Loucy (cell line): ENCODE results near the gene TSR1.

Source experiments
- H2AFZ ChIP-seq: fragments of 200-600 bp; sonication (generic); 2 replicates; pipeline ENCODE4 v1.6.0; 2016; ENCODE audit warnings: antibody characterized with exemption, mild to moderate bottlenecking, low read length, moderate library complexity
- H3F3A ChIP-seq: fragments of 200-600 bp; 2 replicates; pipeline ENCODE4 v1.6.0; 2016; ENCODE audit warnings: antibody characterized with exemption, low read depth, mild to moderate bottlenecking
- H3K27me3 ChIP-seq: fragments of 200-600 bp; sonication (generic); 2 replicates; pipeline ENCODE4 v1.6.1; 2014; ENCODE audit warnings: low read length, mild to moderate bottlenecking; ENCODE audit not compliant: insufficient read depth, poor library complexity, severe bottlenecking
- H3K36me3 ChIP-seq: fragments of 200-600 bp; sonication (generic); 2 replicates; pipeline ENCODE4 v1.6.1; 2016; ENCODE audit warnings: low read length; ENCODE audit not compliant: insufficient read depth
- H3K4me1 ChIP-seq: fragments of 200-600 bp; sonication (generic); 2 replicates; pipeline ENCODE4 v1.5.1; 2014; ENCODE audit warnings: low read length, mild to moderate bottlenecking; ENCODE audit not compliant: insufficient read depth, poor library complexity, severe bottlenecking
- H3K4me2 ChIP-seq: fragments of 200-600 bp; sonication (generic); 2 replicates; pipeline ENCODE4 v1.6.0; 2014; ENCODE audit warnings: antibody characterized with exemption, low read length, low read depth, mild to moderate bottlenecking; ENCODE audit not compliant: poor library complexity, severe bottlenecking
- H3K4me3 ChIP-seq: fragments of 200-600 bp; sonication (generic); 2 replicates; pipeline ENCODE4 v1.5.1; 2014; ENCODE audit warnings: low read length, mild to moderate bottlenecking, mixed read lengths; ENCODE audit not compliant: poor library complexity, severe bottlenecking
- H3K79me2 ChIP-seq: fragments of 200-600 bp; sonication (generic); 2 replicates; pipeline ENCODE4 v1.6.1; 2014; ENCODE audit warnings: low read length; ENCODE audit not compliant: insufficient read depth
- H3K9ac ChIP-seq: fragments of 200-600 bp; sonication (generic); 2 replicates; pipeline ENCODE4 v1.6.0; 2014; ENCODE audit warnings: mild to moderate bottlenecking, low read depth, low read length, moderate library complexity; ENCODE audit not compliant: poor library complexity, severe bottlenecking
- H3K9me2 ChIP-seq: fragments of 200-600 bp; sonication (generic); replicated peaks from 2 replicates; pipeline ENCODE4 v1.6.1; 2016; ENCODE audit warnings: low read depth, low read length, mixed read lengths
- H3K9me3 ChIP-seq: fragments of 200-600 bp; sonication (generic); 2 replicates; pipeline ENCODE4 v1.6.1; 2014; ENCODE audit warnings: mild to moderate bottlenecking, antibody characterized with exemption, low read length, low read depth; ENCODE audit not compliant: insufficient read depth
- H4K20me1 ChIP-seq: fragments of 200-600 bp; sonication (generic); 2 replicates; pipeline ENCODE4 v1.6.0; 2014; ENCODE audit warnings: antibody characterized with exemption, low read length, mild to moderate bottlenecking; ENCODE audit not compliant: insufficient read depth, poor library complexity, severe bottlenecking
- CTCF ChIP-seq: fragments of 200-600 bp; sonication (generic); conservative IDR thresholded peaks from 2 replicates; pipeline ENCODE4 v1.5.1; 2014; ENCODE audit warnings: mild to moderate bottlenecking, antibody characterized with exemption, low read length
- EZH2phosphoT487 ChIP-seq: fragments of 200-600 bp; IDR thresholded peaks from 2 replicates; pipeline ENCODE4 v1.6.1; 2018; ENCODE audit warnings: antibody characterized with exemption, mild to moderate bottlenecking, moderate library complexity, borderline replicate concordance

Gene TSR1

GRCh38 chr17:2343421-2343820, 7.2 kb upstream of the TSR1 start:
- no peak overlapping the region for H3K4me3 ChIP-seq
- H3K79me2 ChIP-seq: peaks cover 4% of the 10 kb centered on the region; the same call in 1 of the 2 replicates
- no peak overlapping the region for H3K4me2 ChIP-seq
- H4K20me1 ChIP-seq: peaks cover 2% of the 10 kb centered on the region
- no peaks in the 10 kb centered on the region for H3K9me2 ChIP-seq
- H3K9ac ChIP-seq: no peak overlapping the region
- no peak for TF ChIP-seq CTCF
- TF ChIP-seq EZH2phosphoT487: no peak
- peaks cover 2% of the 10 kb centered on the region for H3K4me1 ChIP-seq
- H3K9me3 ChIP-seq: no peaks in the 10 kb centered on the region
- no peak overlapping the region for H2AFZ ChIP-seq
- no peaks in the 10 kb centered on the region for H3K27me3 ChIP-seq
- H3K36me3 ChIP-seq: peaks cover 3% of the 10 kb centered on the region; the same call in 1 of the 2 replicates
- H3F3A ChIP-seq: no peaks in the 10 kb centered on the region

- Histone ChIP-seq H3K4me3 (peak overlapping the region; percentile 94), H3K9ac (peak overlapping the region; percentile 50), H3F3A (no peaks in the 10 kb centered on the region), H3K79me2 (peaks cover 50% of the 10 kb centered on the region), H3K27me3 (no peaks in the 10 kb centered on the region), H4K20me1 (peaks cover 35% of the 10 kb centered on the region), H3K4me2 (peak overlapping the region; percentile 86), H3K4me1 (peaks cover 25% of the 10 kb centered on the region), H3K9me2 (no peaks in the 10 kb centered on the region), H2AFZ (no peak overlapping the region; the same call in 1 of the 2 replicates), H3K9me3 (no peaks in the 10 kb centered on the region), H3K36me3 (peaks cover 12% of the 10 kb centered on the region; the same call in 1 of the 2 replicates)
- TF ChIP-seq CTCF (no peak), EZH2phosphoT487 (no peak)
Observed at GRCh38 chr17:2338315-2338657, 2.0 kb upstream of the TSR1 start.

GRCh38 chr17:2337544-2338314, 1.5 kb upstream of the TSR1 start:
- Histone ChIP-seq H3F3A (no peaks in the 10 kb centered on the region), H3K9me2 (no peaks in the 10 kb centered on the region), H3K4me1 (peaks cover 25% of the 10 kb centered on the region), H2AFZ (peak overlapping the region; percentile 78; the same call in 1 of the 2 replicates), H3K79me2 (peaks cover 55% of the 10 kb centered on the region), H3K36me3 (peaks cover 17% of the 10 kb centered on the region; the same call in 1 of the 2 replicates), H3K9ac (peak overlapping the region; percentile 50), H3K4me3 (peak overlapping the region; percentile 94), H3K4me2 (peak overlapping the region; percentile 86), H3K27me3 (no peaks in the 10 kb centered on the region), H4K20me1 (peaks cover 39% of the 10 kb centered on the region), H3K9me3 (no peaks in the 10 kb centered on the region)
- TF ChIP-seq CTCF (no peak), EZH2phosphoT487 (no peak)
